Bronchial epithelial cell (primary cell): ENCODE results near the gene GFM2. TPM values are rescaled to one million over a fixed set of nuclear protein-coding genes. Genes with fewer than 3 reads are reported as not detected.

Source experiments
- DNase-seq: peaks from one replicate; pipeline ENCODE4 v3.0.0-alpha.2; 2010; ENCODE audit warnings: low read depth
- FAIRE-seq: peaks from 2 replicates; lab custom pipeline; 2011; peaks lifted over from hg19 to GRCh38; lab: Jason Lieb, UNC
- H3K27me3 ChIP-seq: 2 replicates; pipeline ENCODE4 v1.5.1; 2011; ENCODE audit warnings: low read length; ENCODE audit not compliant: control insufficient read depth, insufficient read depth
- H3K36me3 ChIP-seq: 2 replicates; pipeline ENCODE4 v1.5.1; 2011; ENCODE audit warnings: low read length; ENCODE audit not compliant: control insufficient read depth, insufficient read depth
- H3K4me3 ChIP-seq: 2 replicates; pipeline ENCODE4 v1.5.1; 2011; ENCODE audit warnings: mild to moderate bottlenecking, low read depth, low read length, control low read depth
- CTCF ChIP-seq: IDR thresholded peaks from 2 replicates; pipeline ENCODE4 v1.5.1; 2011; ENCODE audit warnings: mild to moderate bottlenecking, moderate library complexity, low read length, control low read depth, inconsistent platforms; ENCODE audit not compliant: insufficient read depth, severe bottlenecking
- total RNA-seq: library from RNA; depleted of rRNA; stranded (reverse); fragments of >200 nt; gene quantifications from 2 replicates; pipeline ENCODE4 v1.2.1, GENCODE V29; 2014

GFM2 gene
- total RNA-seq, 1 donor from 2014 or later, result 40.0 TPM

- Histone ChIP-seq H3K36me3 (peaks cover 1% of the 10 kb centered on the region), H3K27me3 (no peaks in the 10 kb centered on the region), H3K4me3 (no peak overlapping the region)
- no peak for DNase-seq
- TF ChIP-seq CTCF, result no peak
- FAIRE-seq, result no peak
Observed at GRCh38 chr5:74787424-74787823, 20.5 kb upstream of the GFM2 start.

DNA sequence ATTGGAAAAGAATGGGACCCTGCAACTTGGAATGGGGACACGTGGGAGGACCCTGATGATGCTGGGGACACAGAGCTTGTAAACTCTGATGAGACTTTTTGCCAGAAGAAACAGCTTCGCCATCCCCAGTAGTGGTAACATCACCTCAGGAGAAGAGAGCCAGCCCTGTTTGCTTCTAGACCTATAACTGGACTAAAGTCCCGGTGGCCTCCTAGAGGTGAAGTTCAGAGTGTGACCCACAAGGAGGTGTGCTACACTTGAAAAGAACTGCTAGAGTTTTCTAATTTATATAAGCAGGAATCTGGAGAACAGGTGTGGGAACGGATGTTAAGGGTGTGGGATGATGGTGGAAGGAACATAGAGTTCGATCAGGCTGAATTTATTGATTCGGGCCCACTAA lies 19.9 kb upstream of the GFM2 start:
- no peak for TF ChIP-seq CTCF
- no peak for DNase-seq
- Histone ChIP-seq H3K27me3 (no peaks in the 10 kb centered on the region), H3K36me3 (peaks cover 1% of the 10 kb centered on the region), H3K4me3 (no peak overlapping the region)
- FAIRE-seq, result no peak

DNA sequence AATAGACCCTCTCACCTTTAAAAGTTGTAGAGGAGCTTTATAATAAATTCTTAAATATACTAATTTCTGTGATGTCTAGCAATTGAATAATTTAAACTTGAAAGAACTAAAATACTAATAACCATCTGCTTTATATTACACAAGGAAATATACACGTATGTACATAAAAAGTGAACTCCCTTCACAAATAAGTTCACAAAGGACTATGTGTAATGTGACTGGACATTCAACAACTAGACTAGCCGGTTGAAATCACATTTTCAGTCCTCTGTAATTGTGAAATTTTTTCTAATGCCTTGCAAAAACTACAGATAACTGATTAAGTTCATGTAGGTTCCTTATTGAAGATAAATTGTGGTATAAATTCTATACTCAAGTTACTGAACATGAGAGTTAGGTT lies 11.7 kb upstream of the GFM2 start:
- H3K36me3 ChIP-seq, result peaks cover 5% of the 10 kb centered on the region
- no peak overlapping the region for H3K4me3 ChIP-seq
- no peak for FAIRE-seq
- DNase-seq, result no peak
- no peak for TF ChIP-seq CTCF
- H3K27me3 ChIP-seq, result no peaks in the 10 kb centered on the region

DNA sequence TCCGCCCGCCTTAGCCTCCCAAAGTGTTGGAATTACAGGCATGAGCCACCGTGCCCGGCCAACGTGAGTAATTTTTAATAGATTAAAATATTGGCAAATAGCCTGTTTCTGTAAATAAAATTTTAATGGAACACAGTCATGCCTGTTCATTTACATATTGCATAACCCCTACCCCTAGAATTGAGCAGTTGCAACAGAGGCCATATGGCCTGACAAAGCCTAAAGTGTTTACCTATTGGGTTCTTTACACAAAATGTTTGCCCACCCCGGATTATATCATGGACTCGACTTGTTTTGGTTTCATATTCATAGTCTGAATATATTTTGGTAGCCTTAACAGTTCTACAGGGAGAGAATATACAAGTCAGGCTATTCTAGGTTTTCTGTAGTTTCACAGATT lies 5.4 kb upstream of the GFM2 start:
- TF ChIP-seq CTCF, result no peak
- no peak overlapping the region for H3K4me3 ChIP-seq
- peaks cover 3% of the 10 kb centered on the region for H3K36me3 ChIP-seq
- DNase-seq, result peak; percentile 65
- no peak for FAIRE-seq
- no peaks in the 10 kb centered on the region for H3K27me3 ChIP-seq

DNA sequence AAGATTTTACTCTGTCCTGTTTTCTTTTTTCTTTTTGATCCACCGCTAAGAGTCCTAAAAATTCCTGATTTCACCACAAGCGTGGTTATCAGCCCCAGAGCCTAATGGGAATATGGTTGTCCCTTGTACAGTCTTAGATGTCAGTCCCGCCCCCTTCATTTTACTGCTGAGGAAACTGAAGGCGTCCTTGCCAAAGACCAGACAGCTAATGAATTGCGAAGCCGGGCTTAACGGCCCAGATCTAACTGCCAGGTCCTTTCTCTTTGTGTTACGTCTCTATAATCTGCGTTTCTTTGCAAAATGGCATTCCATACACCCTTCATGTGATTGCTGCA lies 629 bp upstream of the GFM2 start:
- peak overlapping the region; percentile 64 for H3K4me3 ChIP-seq
- peaks cover 1% of the 10 kb centered on the region for H3K36me3 ChIP-seq
- no peaks in the 10 kb centered on the region for H3K27me3 ChIP-seq
- DNase-seq (peak; percentile 37), FAIRE-seq (no peak)
- TF ChIP-seq CTCF, result no peak

DNA sequence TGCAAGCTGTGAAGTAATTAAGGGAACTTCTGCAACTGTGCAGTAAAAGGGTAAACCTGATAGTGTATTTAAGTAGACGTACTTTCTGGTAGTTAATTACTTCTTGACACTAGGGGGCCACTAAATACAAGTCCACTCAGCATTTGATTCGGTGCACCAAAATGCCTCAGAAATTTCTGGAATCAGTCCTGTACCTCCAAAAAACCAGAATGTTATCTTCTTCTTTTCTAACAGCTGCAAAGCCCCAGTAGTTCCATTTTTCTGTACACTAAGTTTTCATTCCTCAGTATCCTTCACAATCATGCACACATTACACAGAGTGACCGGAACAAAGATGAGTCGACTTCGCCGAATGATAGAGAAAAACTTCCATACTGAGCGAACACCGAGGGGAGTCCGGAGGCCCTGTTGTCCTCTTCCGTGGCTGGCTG lies 484 bp downstream of the GFM2 start:
- peak; percentile 29 for TF ChIP-seq CTCF
- Histone ChIP-seq H3K36me3 (peaks cover 1% of the 10 kb centered on the region), H3K4me3 (peak overlapping the region; percentile 64), H3K27me3 (no peaks in the 10 kb centered on the region)
- FAIRE-seq, result no peak
- DNase-seq, result peak; percentile 58
